ENCODE data around the gene PSMB9.
"Not testable (repeated sequence)": the region's sequence is repeated elsewhere in the genome, so short reads cannot be mapped to it uniquely, and the experiment has no call there.

Gene PSMB9

GRCh38 chr6:32876603-32877002 is 22.6 kb downstream of the PSMB9 start:
- Histone ChIP-seq H3K9me3 (ENCODE audit: control insufficient read depth, low read length) (no peaks in the 10 kb centered on the region), H3K27ac (no peak overlapping the region), H3K4me2 (ENCODE audit: low read length) (no peak overlapping the region), H3K9ac (no peak overlapping the region), H3K4me1 (no peaks in the 10 kb centered on the region), H3K27me3 (ENCODE audit: control insufficient read depth, insufficient read depth, low read length) (no peaks in the 10 kb centered on the region), H3K4me3 (ENCODE audit: low read depth, low read length) (no peak overlapping the region), H3K36me3 (ENCODE audit: control insufficient read depth, insufficient read depth, low read length) (no peaks in the 10 kb centered on the region), H3K79me2 (no peaks in the 10 kb centered on the region), H2AFZ (no peak overlapping the region)
- TF ChIP-seq, protein P1, sequence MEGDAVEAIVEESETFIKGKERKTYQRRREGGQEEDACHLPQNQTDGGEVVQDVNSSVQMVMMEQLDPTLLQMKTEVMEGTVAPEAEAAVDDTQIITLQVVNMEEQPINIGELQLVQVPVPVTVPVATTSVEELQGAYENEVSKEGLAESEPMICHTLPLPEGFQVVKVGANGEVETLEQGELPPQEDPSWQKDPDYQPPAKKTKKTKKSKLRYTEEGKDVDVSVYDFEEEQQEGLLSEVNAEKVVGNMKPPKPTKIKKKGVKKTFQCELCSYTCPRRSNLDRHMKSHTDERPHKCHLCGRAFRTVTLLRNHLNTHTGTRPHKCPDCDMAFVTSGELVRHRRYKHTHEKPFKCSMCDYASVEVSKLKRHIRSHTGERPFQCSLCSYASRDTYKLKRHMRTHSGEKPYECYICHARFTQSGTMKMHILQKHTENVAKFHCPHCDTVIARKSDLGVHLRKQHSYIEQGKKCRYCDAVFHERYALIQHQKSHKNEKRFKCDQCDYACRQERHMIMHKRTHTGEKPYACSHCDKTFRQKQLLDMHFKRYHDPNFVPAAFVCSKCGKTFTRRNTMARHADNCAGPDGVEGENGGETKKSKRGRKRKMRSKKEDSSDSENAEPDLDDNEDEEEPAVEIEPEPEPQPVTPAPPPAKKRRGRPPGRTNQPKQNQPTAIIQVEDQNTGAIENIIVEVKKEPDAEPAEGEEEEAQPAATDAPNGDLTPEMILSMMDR (IDR thresholded peaks at IDR 0.05), result no peak

DNA sequence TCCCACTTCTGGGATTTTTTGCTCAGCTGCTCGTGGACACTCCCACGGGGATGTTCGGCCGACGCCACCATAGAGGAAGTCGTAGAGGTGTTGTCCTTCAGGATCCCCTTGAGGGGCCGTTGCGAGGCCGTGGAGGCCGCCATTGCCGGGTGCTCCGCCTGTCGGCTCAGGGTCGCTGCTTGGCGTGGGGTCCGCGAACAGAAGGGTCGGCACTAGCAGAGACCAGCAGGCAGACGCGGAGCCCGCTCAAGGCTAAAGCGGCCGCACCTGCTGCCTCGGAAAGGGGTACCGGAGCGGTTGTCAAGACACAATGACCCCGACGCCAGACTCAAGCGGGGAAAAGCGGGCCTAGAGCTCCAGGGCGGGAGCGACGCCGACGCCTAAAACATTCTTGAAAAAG is 25.7 kb downstream of the PSMB9 start:
- H3K4me1 ChIP-seq, result no peaks in the 10 kb centered on the region
- H3K9me3 ChIP-seq (ENCODE audit: control insufficient read depth, low read length), result no peaks in the 10 kb centered on the region
- H2AFZ ChIP-seq, result no peak overlapping the region
- no peak overlapping the region for H3K27ac ChIP-seq
- H3K27me3 ChIP-seq (ENCODE audit: control insufficient read depth, insufficient read depth, low read length), result no peaks in the 10 kb centered on the region
- TF ChIP-seq, protein P1 (IDR thresholded peaks at IDR 0.05), result no peak
- H3K79me2 ChIP-seq, result no peaks in the 10 kb centered on the region
- H3K4me3 ChIP-seq (ENCODE audit: low read depth, low read length), result no peak overlapping the region
- H3K4me2 ChIP-seq (ENCODE audit: low read length), result no peak overlapping the region
- H3K36me3 ChIP-seq (ENCODE audit: control insufficient read depth, insufficient read depth, low read length), result no peaks in the 10 kb centered on the region
- H3K9ac ChIP-seq, result no peak overlapping the region

- not testable (repeated sequence) for H3K27ac ChIP-seq; H3K4me2 ChIP-seq (ENCODE audit: low read length); H3K9me3 ChIP-seq (ENCODE audit: control insufficient read depth, low read length); H2AFZ ChIP-seq; H3K27me3 ChIP-seq (ENCODE audit: control insufficient read depth, insufficient read depth, low read length); H3K4me1 ChIP-seq; H3K9ac ChIP-seq; H3K4me3 ChIP-seq (ENCODE audit: low read depth, low read length); H3K79me2 ChIP-seq; H3K36me3 ChIP-seq (ENCODE audit: control insufficient read depth, insufficient read depth, low read length)
These were observed 27.0 kb downstream of the PSMB9 start for GRCh38 chr6:32880962-32881361.

GRCh38 chr6:32882879-32883250 is 28.9 kb downstream of the PSMB9 start:
- H2AFZ ChIP-seq, result no peak overlapping the region
- H3K27me3 ChIP-seq (ENCODE audit: control insufficient read depth, insufficient read depth, low read length), result no peaks in the 10 kb centered on the region
- H3K4me1 ChIP-seq, result no peaks in the 10 kb centered on the region
- H3K27ac ChIP-seq, result no peak overlapping the region
- H3K9ac ChIP-seq, result no peak overlapping the region
- H3K36me3 ChIP-seq (ENCODE audit: control insufficient read depth, insufficient read depth, low read length), result no peaks in the 10 kb centered on the region
- TF ChIP-seq, protein P1 (IDR thresholded peaks at IDR 0.05), result no peak
- H3K4me3 ChIP-seq (ENCODE audit: low read depth, low read length), result no peak overlapping the region
- no peaks in the 10 kb centered on the region for H3K79me2 ChIP-seq
- H3K4me2 ChIP-seq (ENCODE audit: low read length), result no peak overlapping the region
- H3K9me3 ChIP-seq (ENCODE audit: control insufficient read depth, low read length), result no peaks in the 10 kb centered on the region

- H3K27ac ChIP-seq, result no peak overlapping the region
These were observed 29.8 kb downstream of the PSMB9 start for GRCh38 chr6:32883789-32884188.

More at GRCh38 chr6:32883789-32884188, 29.8 kb downstream of the PSMB9 start:
- H3K27me3 ChIP-seq (ENCODE audit: control insufficient read depth, insufficient read depth, low read length), result no peaks in the 10 kb centered on the region
- H3K4me3 ChIP-seq (ENCODE audit: low read depth, low read length), result no peak overlapping the region
- H3K4me1 ChIP-seq, result no peaks in the 10 kb centered on the region
- no peak overlapping the region for H2AFZ ChIP-seq
- H3K9ac ChIP-seq, result no peak overlapping the region
- no peaks in the 10 kb centered on the region for H3K36me3 ChIP-seq (ENCODE audit: control insufficient read depth, insufficient read depth, low read length)
- no peaks in the 10 kb centered on the region for H3K79me2 ChIP-seq
- H3K4me2 ChIP-seq (ENCODE audit: low read length), result no peak overlapping the region
- TF ChIP-seq, protein P1 (IDR thresholded peaks at IDR 0.05), result no peak
- no peaks in the 10 kb centered on the region for H3K9me3 ChIP-seq (ENCODE audit: control insufficient read depth, low read length)

Data from parathyroid adenoma (tissue), 2 donors.